IPS-20b (cell line): ENCODE measurements around the gene HGFAC.

ENCODE experiments used
- H3K27ac ChIP-seq: one replicate; pipeline ENCODE4 v1.5.1; 2013; ENCODE audit warnings: low read length
- H3K27me3 ChIP-seq: 2 replicates; pipeline ENCODE4 v1.6.1; 2013; ENCODE audit warnings: mild to moderate bottlenecking, low read length, inconsistent platforms; ENCODE audit not compliant: insufficient read depth
- H3K36me3 ChIP-seq: 2 replicates; pipeline ENCODE4 v1.6.1; 2013; ENCODE audit warnings: low read depth, mild to moderate bottlenecking, inconsistent platforms, low read length, moderate library complexity; ENCODE audit not compliant: insufficient read depth
- H3K4me1 ChIP-seq: 2 replicates; pipeline ENCODE4 v1.6.1; 2013; ENCODE audit warnings: mild to moderate bottlenecking, control low read depth, inconsistent platforms, low read length, moderate library complexity; ENCODE audit not compliant: insufficient read depth
- H3K4me3 ChIP-seq: 2 replicates; pipeline ENCODE4 v1.5.1; 2013; ENCODE audit warnings: mild to moderate bottlenecking, low read length, inconsistent platforms
- H3K9ac ChIP-seq: 2 replicates; pipeline ENCODE4 v1.6.1; 2013; ENCODE audit warnings: low read depth, mild to moderate bottlenecking, inconsistent platforms, low read length, moderate library complexity
- H3K9me3 ChIP-seq: 2 replicates; pipeline ENCODE4 v1.6.1; 2013; ENCODE audit warnings: mild to moderate bottlenecking, low read depth, low read length, inconsistent platforms; ENCODE audit not compliant: insufficient read depth

Gene HGFAC

GRCh38 chr4:3468154-3468553 is 26.4 kb downstream of the HGFAC start:
- H3K36me3 ChIP-seq, result no peaks in the 10 kb centered on the region
- no peak overlapping the region for H3K9ac ChIP-seq
- peaks cover 73% of the 10 kb centered on the region for H3K27me3 ChIP-seq
- no peaks in the 10 kb centered on the region for H3K4me1 ChIP-seq
- no peaks in the 10 kb centered on the region for H3K9me3 ChIP-seq
- no peak overlapping the region for H3K4me3 ChIP-seq
- no peak overlapping the region for H3K27ac ChIP-seq

DNA sequence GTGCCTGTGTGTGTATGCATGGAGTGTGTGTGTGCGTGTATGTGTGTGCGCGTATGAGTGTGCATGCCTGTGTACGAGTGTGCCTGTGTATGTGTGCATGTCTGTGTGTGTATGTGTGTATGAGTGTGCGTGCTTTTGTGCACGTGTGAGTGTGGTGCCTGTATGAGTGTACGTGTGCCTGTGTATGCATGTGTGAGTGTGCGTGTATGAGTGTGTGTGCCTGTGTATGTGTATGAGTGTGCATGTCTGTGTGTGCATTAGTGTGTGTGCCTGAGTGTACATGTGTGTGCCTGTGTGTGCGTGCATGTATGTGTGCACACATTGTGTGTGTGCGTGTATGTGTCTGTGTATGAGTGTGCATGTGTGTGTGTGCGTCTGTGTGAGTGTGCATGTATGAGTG is 27.0 kb downstream of the HGFAC start:
- no peak overlapping the region for H3K9ac ChIP-seq
- peaks cover 69% of the 10 kb centered on the region for H3K27me3 ChIP-seq
- no peaks in the 10 kb centered on the region for H3K4me1 ChIP-seq
- H3K4me3 ChIP-seq, result no peak overlapping the region
- H3K36me3 ChIP-seq, result no peaks in the 10 kb centered on the region
- no peak overlapping the region for H3K27ac ChIP-seq
- no peaks in the 10 kb centered on the region for H3K9me3 ChIP-seq

DNA sequence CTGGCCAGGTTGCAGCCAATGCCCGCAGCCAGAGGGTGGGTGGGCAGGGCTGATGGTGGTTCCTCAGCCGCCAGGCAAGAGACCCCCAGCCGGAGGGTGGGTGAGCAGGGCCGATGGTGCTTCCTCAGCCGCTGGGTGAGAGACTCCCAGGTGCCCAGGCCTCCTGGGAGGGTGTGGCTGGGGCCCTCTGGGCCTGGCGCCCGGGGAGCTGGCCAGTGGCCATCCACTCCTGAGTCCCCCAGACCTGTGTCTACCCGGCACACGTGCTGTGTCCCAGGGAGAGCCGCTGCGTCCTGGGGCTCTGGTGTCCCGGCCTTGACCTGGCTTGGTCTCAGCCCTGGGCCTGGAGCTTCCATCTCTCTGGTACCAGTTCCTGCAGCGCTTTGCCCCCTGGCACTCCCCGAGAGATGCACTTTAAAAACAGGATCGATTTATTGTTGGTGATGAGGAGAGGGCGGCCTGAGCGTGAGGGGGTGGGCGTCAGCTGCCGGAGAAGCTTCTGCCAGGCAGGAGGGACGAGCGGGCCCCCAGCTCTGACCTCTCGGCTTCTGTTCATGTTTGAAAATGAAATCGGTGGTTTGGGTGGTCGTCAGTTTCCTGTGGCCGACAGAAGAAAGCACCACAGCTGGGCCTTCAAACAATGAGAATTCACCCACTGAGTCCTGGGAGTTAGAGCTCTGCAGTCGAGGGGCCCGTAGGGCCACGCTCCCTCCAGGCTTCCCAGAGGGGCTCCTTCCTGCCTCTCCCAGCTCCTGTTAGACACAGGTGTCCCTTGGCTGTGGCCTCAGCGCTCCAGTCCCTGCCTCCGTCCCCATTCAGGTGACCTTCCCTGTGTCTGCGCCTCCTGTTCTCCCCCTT is 27.8 kb downstream of the HGFAC start:
- Histone ChIP-seq H3K36me3 (no peaks in the 10 kb centered on the region), H3K9me3 (no peaks in the 10 kb centered on the region), H3K27me3 (peaks cover 69% of the 10 kb centered on the region), H3K9ac (no peak overlapping the region), H3K4me1 (no peaks in the 10 kb centered on the region), H3K4me3 (no peak overlapping the region), H3K27ac (no peak overlapping the region)

DNA sequence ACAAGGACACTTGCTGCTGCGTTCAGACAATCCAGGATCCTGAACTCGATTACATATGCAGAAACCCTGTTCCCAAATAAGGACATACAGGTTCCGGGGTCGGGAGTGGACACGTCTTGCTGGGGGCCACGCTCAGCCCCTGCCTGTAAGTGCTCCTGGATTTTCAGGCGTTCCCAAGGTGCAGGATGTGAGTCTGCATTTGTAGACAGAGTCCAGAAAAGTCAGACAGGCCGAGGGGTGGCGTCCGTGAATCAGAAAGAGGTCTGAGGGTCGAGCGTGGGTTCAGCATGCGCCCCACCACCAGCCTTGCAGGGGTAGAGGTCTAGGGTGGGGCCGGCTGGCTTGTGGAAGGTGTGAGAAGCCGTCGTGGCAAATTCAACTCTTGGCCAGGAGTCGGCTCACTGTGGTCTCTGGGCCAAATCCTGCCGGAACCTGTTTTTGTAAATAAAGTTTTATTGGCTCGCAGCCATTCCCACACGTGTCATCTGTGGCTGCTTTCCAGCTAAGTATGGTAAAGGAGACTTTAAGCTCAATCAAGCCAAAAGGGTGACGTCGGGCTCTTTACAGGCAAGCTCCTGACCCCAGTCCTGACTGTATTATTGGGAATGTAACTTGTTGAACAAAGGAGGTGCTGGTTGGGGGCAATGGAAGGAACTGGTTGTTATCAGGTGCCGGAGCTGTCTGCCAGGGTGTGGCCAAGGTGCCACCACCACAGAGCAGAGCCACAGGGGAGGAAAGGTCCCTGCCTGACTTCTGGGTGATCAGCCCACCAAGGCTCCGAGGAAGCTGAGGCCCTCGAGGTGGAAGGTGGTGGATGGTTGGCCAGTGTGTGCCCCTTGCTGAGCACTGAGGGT is 28.7 kb downstream of the HGFAC start:
- Histone ChIP-seq H3K4me3 (no peak overlapping the region), H3K27ac (no peak overlapping the region), H3K9me3 (no peaks in the 10 kb centered on the region), H3K27me3 (peaks cover 69% of the 10 kb centered on the region), H3K36me3 (no peaks in the 10 kb centered on the region), H3K4me1 (no peaks in the 10 kb centered on the region), H3K9ac (no peak overlapping the region)

DNA sequence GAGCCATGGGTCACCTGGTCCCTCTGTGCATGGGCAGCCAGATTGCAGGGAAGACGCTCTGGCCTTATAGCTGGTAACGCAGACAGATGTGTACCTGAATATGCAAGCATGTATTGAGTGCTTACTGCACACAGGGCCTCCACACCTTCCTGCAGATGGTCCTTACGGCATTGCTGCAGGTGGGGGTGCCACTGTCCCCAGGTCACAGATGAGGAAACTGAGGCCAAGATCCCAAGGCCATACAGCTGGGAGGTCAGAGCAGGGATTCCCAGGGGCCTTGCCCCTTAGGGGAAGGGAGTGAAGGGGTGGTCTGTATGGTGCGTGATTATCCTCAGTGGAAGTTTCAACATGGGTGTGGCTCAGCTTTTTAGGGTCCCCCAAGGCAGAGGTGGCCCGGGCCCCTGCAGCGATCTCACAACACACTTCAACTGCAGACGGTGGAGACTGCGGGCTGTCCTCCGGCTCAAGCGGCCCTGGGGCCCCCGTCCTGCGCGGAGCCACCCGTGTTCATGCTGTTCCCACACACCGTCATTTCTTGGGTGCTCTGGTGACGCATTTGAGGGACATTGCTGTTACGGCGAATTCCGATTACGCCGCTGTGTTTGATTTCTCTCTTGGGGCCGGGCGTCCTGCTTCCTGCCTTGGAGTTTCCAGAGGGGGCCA is 29.5 kb downstream of the HGFAC start:
- H3K27me3 ChIP-seq, result peaks cover 64% of the 10 kb centered on the region
- H3K4me1 ChIP-seq, result no peaks in the 10 kb centered on the region
- H3K27ac ChIP-seq, result no peak overlapping the region
- H3K9me3 ChIP-seq, result no peaks in the 10 kb centered on the region
- no peaks in the 10 kb centered on the region for H3K36me3 ChIP-seq
- no peak overlapping the region for H3K9ac ChIP-seq
- no peak overlapping the region for H3K4me3 ChIP-seq

DNA sequence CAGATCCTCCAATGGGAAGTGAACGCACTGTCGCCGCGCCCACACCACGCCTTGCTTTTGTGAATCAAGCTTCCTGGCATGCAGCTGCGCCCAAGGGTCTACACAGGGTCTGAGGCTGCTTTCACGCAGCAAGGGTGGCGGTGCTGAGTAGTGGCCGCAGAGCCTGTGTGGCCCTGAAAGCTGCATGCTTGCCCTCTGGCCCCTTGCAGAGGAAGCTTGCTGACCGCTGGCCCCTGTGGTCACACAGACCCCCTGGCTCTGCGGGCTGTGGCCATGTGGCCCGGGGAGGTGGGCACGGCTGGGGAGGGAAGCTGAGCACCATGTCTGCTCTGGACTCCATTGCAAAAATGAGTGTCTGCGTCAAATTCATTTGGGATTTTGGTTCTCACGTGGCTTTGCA is 30.1 kb downstream of the HGFAC start:
- Histone ChIP-seq H3K36me3 (no peaks in the 10 kb centered on the region), H3K27ac (no peak overlapping the region), H3K4me1 (no peaks in the 10 kb centered on the region), H3K9me3 (no peaks in the 10 kb centered on the region), H3K4me3 (no peak overlapping the region), H3K9ac (no peak overlapping the region), H3K27me3 (peaks cover 65% of the 10 kb centered on the region)

GRCh38 chr4:3472411-3473141 is 30.8 kb downstream of the HGFAC start:
- no peaks in the 10 kb centered on the region for H3K36me3 ChIP-seq
- H3K4me1 ChIP-seq, result no peaks in the 10 kb centered on the region
- peaks cover 72% of the 10 kb centered on the region for H3K27me3 ChIP-seq
- no peak overlapping the region for H3K27ac ChIP-seq
- no peak overlapping the region for H3K4me3 ChIP-seq
- no peaks in the 10 kb centered on the region for H3K9me3 ChIP-seq
- H3K9ac ChIP-seq, result no peak overlapping the region

- Histone ChIP-seq H3K4me3 (no peak overlapping the region), H3K9ac (no peak overlapping the region), H3K36me3 (no peaks in the 10 kb centered on the region), H3K9me3 (no peaks in the 10 kb centered on the region), H3K4me1 (no peaks in the 10 kb centered on the region), H3K27ac (no peak overlapping the region), H3K27me3 (peaks cover 74% of the 10 kb centered on the region)
These were observed 31.6 kb downstream of the HGFAC start for GRCh38 chr4:3473181-3473950.

GRCh38 chr4:3473996-3474765 is 32.4 kb downstream of the HGFAC start:
- Histone ChIP-seq H3K4me1 (no peaks in the 10 kb centered on the region), H3K27me3 (peaks cover 81% of the 10 kb centered on the region), H3K27ac (no peak overlapping the region), H3K4me3 (no peak overlapping the region), H3K9ac (no peak overlapping the region), H3K9me3 (no peaks in the 10 kb centered on the region), H3K36me3 (no peaks in the 10 kb centered on the region)

GRCh38 chr4:3475041-3475712 is 33.4 kb downstream of the HGFAC start:
- no peaks in the 10 kb centered on the region for H3K9me3 ChIP-seq
- H3K27me3 ChIP-seq, result peaks cover 83% of the 10 kb centered on the region
- H3K4me1 ChIP-seq, result no peaks in the 10 kb centered on the region
- H3K36me3 ChIP-seq, result no peaks in the 10 kb centered on the region
- no peak overlapping the region for H3K9ac ChIP-seq
- H3K4me3 ChIP-seq, result no peak overlapping the region
- H3K27ac ChIP-seq, result no peak overlapping the region
